Body of pancreas (tissue), 4 donors: ENCODE results near the gene OTOGL.

Experiments used
- CTCF ChIP-seq, 7 experiments: fragments of 450-650 bp in 4 of 7; fragments of 200-600 bp in 3 of 7; sonication (generic) in 3 of 7; IDR thresholded peaks; one replicate each; pipeline ENCODE4 v1.5.1; 2016 to 2019; ENCODE audit warnings: antibody characterized with exemption in 7 of 7
- POLR2A ChIP-seq, 3 donors: fragments of 450-650 bp; IDR thresholded peaks; one replicate each; pipeline ENCODE4 v1.6.1; 2016; ENCODE audit warnings: antibody characterized with exemption in 3 of 3, mild to moderate bottlenecking in 2 of 3

GRCh38 chr12:80364056-80364455 lies 264.7 kb downstream of the OTOGL start:
- TF ChIP-seq CTCF (IDR thresholded peaks at IDR 0.05) (no peak), POLR2A (IDR thresholded peaks at IDR 0.05) (no peak)
